BJ (cell line): Measurements from ENCODE around the gene UNC5A. TPM values are rescaled to one million over a fixed set of nuclear protein-coding genes. Genes with fewer than 3 reads are reported as not detected.

Experiments used
- CTCF ChIA-PET: fragments of 350-600 bp; formaldehyde crosslinking; extraction: SDS; loops from one replicate; lab custom pipeline; 2021; ENCODE audit warnings: antibody characterized with exemption, inconsistent platforms; lab: Yijun Ruan, JAX
- POLR2A ChIA-PET: fragments of 300-600 bp; sonication (Branson Sonifier 250); formaldehyde crosslinking; extraction: SDS; loops from one replicate; lab custom pipeline; 2021; ENCODE audit warnings: antibody characterized with exemption; lab: Charles Lee
- DNase-seq: peaks from one replicate; pipeline ENCODE4 v3.0.0-alpha.2; 2011; ENCODE audit warnings: low read depth
- H3K27me3 ChIP-seq: 2 replicates; pipeline ENCODE4 v1.6.0; 2011; ENCODE audit warnings: low read length; ENCODE audit not compliant: control insufficient read depth, insufficient read depth
- H3K36me3 ChIP-seq: 2 replicates; pipeline ENCODE4 v1.5.1; 2011; ENCODE audit warnings: low read length; ENCODE audit not compliant: control insufficient read depth, insufficient read depth
- H3K4me3 ChIP-seq: 2 replicates; pipeline ENCODE4 v1.5.1; 2011; ENCODE audit warnings: low read depth, mild to moderate bottlenecking, control low read depth, low read length
- CTCF ChIP-seq: IDR thresholded peaks from 2 replicates; pipeline ENCODE4 v1.5.1; 2011; ENCODE audit warnings: low read depth, mild to moderate bottlenecking, control low read depth, inconsistent platforms, low read length, moderate library complexity; ENCODE audit not compliant: insufficient read depth
- polyA plus RNA-seq: library from polyadenylated mRNA; depleted of rRNA; stranded (reverse); fragments of >200 nt; gene quantifications from 2 replicates; pipeline ENCODE4 v1.2.3, GENCODE V29; 2011

Gene UNC5A
- polyA plus RNA-seq, 1 experiment: not detected

GRCh38 chr5:176875014-176875550, 64.7 kb downstream of the UNC5A start:
- ChIA-PET CTCF (no interaction called here), POLR2A (no interaction called here)
- no peaks in the 10 kb centered on the region for H3K36me3 ChIP-seq

DNA sequence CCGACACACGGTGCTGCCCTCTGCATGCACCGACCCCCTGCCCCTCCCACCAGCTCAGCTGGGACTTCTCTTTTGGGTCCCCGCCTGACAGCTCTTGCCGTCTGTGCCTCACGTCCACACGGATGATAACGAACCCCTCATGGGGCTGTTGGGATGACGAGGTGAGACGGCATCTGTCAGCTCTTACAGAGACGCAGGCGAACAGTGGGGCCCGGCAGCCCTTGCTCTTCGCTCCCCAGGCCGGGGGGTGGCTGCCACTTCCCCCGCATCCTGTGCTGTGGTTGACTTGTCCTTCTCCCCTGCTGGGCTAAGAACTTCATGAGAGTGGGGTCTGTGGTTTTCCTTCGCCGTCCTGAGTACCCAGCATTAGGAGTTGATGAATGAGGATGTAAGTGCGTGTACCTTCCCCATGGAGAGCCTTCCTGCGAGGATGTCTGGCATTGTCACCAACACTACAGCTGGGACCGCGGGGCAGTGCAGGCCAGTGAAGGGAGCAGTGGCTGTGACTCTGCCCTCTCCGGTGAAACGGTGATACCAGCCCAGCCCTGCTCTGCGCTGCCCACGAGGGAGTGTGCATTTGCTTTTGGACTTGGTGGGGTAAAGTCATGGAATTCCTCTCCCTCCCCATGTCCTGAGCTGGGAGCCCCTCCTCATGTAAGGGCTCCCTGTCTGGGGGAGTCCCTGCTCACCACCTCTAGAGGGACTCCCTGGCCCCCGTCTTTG, 65.6 kb downstream of the UNC5A start:
- no peak for DNase-seq
- ChIA-PET CTCF (no interaction called here), POLR2A (no interaction called here)
- Histone ChIP-seq H3K36me3 (no peaks in the 10 kb centered on the region), H3K4me3 (no peak overlapping the region), H3K27me3 (peaks cover 23% of the 10 kb centered on the region)
- TF ChIP-seq CTCF: no peak

More at GRCh38 chr5:176875014-176875550, 64.7 kb downstream of the UNC5A start:
- no peak overlapping the region for H3K4me3 ChIP-seq
- H3K27me3 ChIP-seq: peaks cover 23% of the 10 kb centered on the region
- no peak for DNase-seq
- no peak for TF ChIP-seq CTCF

DNA sequence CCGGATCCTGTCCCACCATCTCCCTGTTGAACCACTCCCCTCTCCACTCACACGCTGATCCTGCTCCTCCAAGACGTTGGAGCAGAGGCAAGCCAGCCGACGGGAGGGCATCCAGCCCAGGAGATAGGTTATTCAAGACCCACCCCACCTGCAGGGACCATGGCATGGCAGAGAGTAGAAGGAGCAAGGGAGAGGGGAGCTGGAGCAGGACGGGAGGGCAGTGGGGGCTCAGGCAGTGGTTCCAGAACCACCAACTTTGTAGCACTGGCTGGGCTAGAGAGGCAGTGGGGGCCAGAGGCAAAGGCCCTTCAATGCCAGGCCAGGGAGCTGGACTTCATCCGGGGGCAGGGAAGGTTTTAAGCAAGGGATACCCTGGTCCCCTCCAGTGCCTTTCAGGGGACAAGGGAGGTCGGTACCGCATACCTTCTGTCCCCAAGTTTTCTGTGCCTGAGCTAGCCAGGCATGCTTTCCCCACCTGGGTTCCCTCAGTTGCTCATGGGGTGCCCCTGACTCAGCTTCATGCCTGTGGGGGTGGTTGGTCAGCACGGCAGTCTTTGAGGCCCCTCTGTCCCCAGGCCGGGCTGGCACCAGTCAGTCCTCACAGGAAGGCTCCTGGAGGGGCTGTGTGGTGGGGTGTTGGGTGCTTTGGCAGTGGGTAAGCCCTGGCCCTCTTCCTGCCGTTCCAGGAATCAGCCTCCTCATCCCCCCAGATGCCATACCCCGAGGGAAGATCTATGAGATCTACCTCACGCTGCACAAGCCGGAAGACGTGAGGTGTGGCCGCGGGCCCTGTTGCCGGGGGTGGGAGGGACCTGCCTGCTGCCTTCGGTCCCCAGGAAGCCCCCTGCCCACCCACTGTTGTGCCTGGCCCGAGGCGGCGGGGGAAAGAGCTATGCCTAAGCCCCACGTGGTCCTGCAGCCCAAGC, 66.4 kb downstream of the UNC5A start:
- Histone ChIP-seq H3K27me3 (peaks cover 23% of the 10 kb centered on the region), H3K36me3 (no peaks in the 10 kb centered on the region), H3K4me3 (no peak overlapping the region)
- DNase-seq: no peak
- ChIA-PET POLR2A (no interaction called here), CTCF (no interaction called here)
- TF ChIP-seq CTCF: no peak

DNA sequence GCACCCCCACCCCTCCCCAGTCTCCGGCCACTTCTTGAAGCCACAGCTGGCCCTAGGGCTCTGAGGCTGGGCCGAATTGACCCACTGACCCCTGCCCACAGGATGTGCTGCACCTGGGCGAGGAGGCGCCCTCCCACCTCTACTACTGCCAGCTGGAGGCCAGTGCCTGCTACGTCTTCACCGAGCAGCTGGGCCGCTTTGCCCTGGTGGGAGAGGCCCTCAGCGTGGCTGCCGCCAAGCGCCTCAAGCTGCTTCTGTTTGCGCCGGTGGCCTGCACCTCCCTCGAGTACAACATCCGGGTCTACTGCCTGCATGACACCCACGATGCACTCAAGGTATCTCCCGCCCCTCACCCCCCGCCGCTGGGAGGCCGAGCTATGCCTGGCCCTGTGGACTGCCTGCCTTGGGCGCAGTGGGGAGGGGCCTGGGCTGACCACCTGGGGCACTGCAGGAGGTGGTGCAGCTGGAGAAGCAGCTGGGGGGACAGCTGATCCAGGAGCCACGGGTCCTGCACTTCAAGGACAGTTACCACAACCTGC, 67.5 kb downstream of the UNC5A start:
- ChIA-PET CTCF (no interaction called here), POLR2A (no interaction called here)
- H3K36me3 ChIP-seq: no peaks in the 10 kb centered on the region
- no peak for TF ChIP-seq CTCF
- no peak overlapping the region for H3K4me3 ChIP-seq
- H3K27me3 ChIP-seq: peaks cover 24% of the 10 kb centered on the region
- DNase-seq: no peak

DNA sequence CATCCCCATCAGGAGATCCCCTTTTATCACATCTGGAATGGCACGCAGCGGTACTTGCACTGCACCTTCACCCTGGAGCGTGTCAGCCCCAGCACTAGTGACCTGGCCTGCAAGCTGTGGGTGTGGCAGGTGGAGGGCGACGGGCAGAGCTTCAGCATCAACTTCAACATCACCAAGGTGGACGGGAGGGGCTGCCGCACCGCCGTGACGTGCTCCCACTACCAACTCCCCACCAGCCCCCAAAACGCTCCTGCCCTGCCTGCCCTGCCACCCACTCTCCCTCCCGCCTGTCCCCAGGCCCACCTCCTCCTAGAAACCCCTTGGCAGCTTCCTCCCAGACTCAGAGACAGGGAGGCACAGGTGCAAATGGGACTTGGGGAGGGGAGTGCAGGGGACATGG, 68.1 kb downstream of the UNC5A start:
- CTCF ChIA-PET: no interaction called here
- H3K27me3 ChIP-seq: peaks cover 26% of the 10 kb centered on the region
- POLR2A ChIA-PET: no interaction called here
- no peak for TF ChIP-seq CTCF
- DNase-seq: no peak
- no peak overlapping the region for H3K4me3 ChIP-seq
- no peaks in the 10 kb centered on the region for H3K36me3 ChIP-seq
